Ovary (tissue), 3 donors: ENCODE data around the gene LCK.

Experiments used
- POLR2A ChIP-seq: fragments of 450-650 bp; IDR thresholded peaks from one replicate; pipeline ENCODE4 v1.6.1; 2017; ENCODE audit warnings: antibody characterized with exemption, mild to moderate bottlenecking, moderate library complexity
- TF ChIP-seq, protein P1 (sequence below), 3 donors: fragments of 450-650 bp in 2 of 3; fragments of 200-600 bp in 1 of 3; IDR thresholded peaks; one replicate each; pipeline versions ENCODE4 v1.5.1 to v1.8.0; 2016 to 2022; ENCODE audit warnings: antibody characterized with exemption in 3 of 3, mild to moderate bottlenecking in 1 of 3
- donor health status: DM: no; HTN: no; CAD: no.

DNA sequence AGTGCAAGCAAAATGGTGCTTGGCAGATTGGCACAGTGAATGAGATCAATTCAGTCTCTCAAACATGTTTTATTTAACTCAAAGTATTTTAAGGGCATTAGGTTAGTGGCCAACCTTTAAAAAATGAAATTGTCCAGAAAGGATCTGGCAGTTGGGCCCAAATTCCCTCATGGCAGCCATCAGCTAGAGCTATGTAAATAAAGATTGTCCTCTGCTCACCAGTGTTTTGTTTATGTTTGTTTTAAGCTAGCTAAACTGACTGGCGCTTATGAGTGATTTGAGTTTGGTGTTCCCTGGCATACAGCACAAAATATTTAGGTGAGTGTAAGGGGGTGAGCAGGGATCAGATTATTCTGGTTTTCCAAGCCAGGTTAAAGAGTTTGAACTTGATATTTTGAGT lies 58.9 kb downstream of the LCK start:
- TF ChIP-seq POLR2A: no peak
- TF ChIP-seq, protein P1, sequence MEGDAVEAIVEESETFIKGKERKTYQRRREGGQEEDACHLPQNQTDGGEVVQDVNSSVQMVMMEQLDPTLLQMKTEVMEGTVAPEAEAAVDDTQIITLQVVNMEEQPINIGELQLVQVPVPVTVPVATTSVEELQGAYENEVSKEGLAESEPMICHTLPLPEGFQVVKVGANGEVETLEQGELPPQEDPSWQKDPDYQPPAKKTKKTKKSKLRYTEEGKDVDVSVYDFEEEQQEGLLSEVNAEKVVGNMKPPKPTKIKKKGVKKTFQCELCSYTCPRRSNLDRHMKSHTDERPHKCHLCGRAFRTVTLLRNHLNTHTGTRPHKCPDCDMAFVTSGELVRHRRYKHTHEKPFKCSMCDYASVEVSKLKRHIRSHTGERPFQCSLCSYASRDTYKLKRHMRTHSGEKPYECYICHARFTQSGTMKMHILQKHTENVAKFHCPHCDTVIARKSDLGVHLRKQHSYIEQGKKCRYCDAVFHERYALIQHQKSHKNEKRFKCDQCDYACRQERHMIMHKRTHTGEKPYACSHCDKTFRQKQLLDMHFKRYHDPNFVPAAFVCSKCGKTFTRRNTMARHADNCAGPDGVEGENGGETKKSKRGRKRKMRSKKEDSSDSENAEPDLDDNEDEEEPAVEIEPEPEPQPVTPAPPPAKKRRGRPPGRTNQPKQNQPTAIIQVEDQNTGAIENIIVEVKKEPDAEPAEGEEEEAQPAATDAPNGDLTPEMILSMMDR (IDR thresholded peaks at IDR 0.05): no peak
